H1 (cell line): ENCODE measurements around the gene ORAI1. TPM values are rescaled to one million over a fixed set of nuclear protein-coding genes. Genes with fewer than 3 reads are reported as not detected.
A peak's percentile ranks its signal among the peaks of the same experiment; 100 is the strongest.

Experiments
- CTCF ChIA-PET: fragments of 300-600 bp; sonication (Branson Sonifier 250); formaldehyde crosslinking; loops from one replicate; lab custom pipeline; 2021; ENCODE audit not compliant: partially characterized antibody; lab: Charles Lee
- POLR2A ChIA-PET: fragments of 300-600 bp; sonication (Branson Sonifier 250); formaldehyde crosslinking; loops from one replicate; lab custom pipeline; 2021; ENCODE audit warnings: inconsistent platforms; ENCODE audit not compliant: partially characterized antibody; lab: Charles Lee
- DNase-seq, 2 experiments: peaks; one replicate each; pipeline versions ENCODE4 v3.0.0 to v3.0.0-alpha.2; 2010 to 2022; ENCODE audit warnings: low spot score in 2 of 2, low read depth in 1 of 2, mixed read lengths in 1 of 2
- FAIRE-seq: peaks from 2 replicates; lab custom pipeline; 2011; peaks lifted over from hg19 to GRCh38; lab: Jason Lieb, UNC
- H2AFZ ChIP-seq: 2 replicates; pipeline ENCODE4 v1.8.1; 2012; ENCODE audit warnings: low read length, inconsistent platforms
- H2AK5ac ChIP-seq: 2 replicates; pipeline ENCODE4 v1.6.1; 2013; ENCODE audit warnings: low read depth, low read length
- H2BK120ac ChIP-seq: replicated peaks from 2 replicates; pipeline ENCODE3; 2013; ENCODE audit warnings: low read depth, low read length, inconsistent platforms
- H2BK12ac ChIP-seq: 2 replicates; pipeline ENCODE4 v1.6.1; 2013; ENCODE audit warnings: low read depth, low read length
- H2BK15ac ChIP-seq: 2 replicates; pipeline ENCODE4 v1.6.1; 2013; ENCODE audit warnings: low read length
- H2BK20ac ChIP-seq: 2 replicates; pipeline ENCODE4 v1.6.1; 2013; ENCODE audit warnings: low read length
- H2BK5ac ChIP-seq: 2 replicates; pipeline ENCODE4 v1.6.1; 2013; ENCODE audit warnings: low read depth, low read length
- H3K14ac ChIP-seq: 2 replicates; pipeline ENCODE4 v1.6.1; 2013; ENCODE audit warnings: inconsistent platforms; ENCODE audit not compliant: insufficient read length
- H3K18ac ChIP-seq: 2 replicates; pipeline ENCODE4 v1.6.1; 2013; ENCODE audit warnings: low read length; ENCODE audit errors: extremely low read depth
- H3K23ac ChIP-seq: 2 replicates; pipeline ENCODE4 v1.6.1; 2013; ENCODE audit warnings: inconsistent platforms; ENCODE audit not compliant: insufficient read length
- H3K23me2 ChIP-seq: 2 replicates; pipeline ENCODE4 v1.6.1; 2013; ENCODE audit warnings: low read depth, low read length
- H3K27ac ChIP-seq: 2 replicates; pipeline ENCODE4 v1.6.1; 2011; ENCODE audit warnings: low read depth, low read length, inconsistent platforms
- H3K27me3 ChIP-seq, 4 experiments: replicated peaks in 1 of 4; 1 replicate in 1 of 4; 2 replicates in 3 of 4; pipeline versions ENCODE4 v1.6.1 to v1.8.1; 2011 to 2013; ENCODE audit warnings: low read length in 3 of 4, mild to moderate bottlenecking in 3 of 4, inconsistent platforms in 2 of 4, mixed read lengths in 2 of 4, moderate library complexity in 1 of 4; ENCODE audit not compliant: control insufficient read depth in 3 of 4, insufficient read depth in 3 of 4; ENCODE audit errors: extremely low read depth in 1 of 4
- H3K36me3 ChIP-seq, 4 experiments: 2 replicates each; pipeline versions ENCODE4 v1.6.1 to v1.8.1; 2011 to 2013; ENCODE audit warnings: mild to moderate bottlenecking in 4 of 4, low read length in 3 of 4, moderate library complexity in 2 of 4, control low read depth in 1 of 4, inconsistent platforms in 1 of 4; ENCODE audit not compliant: insufficient read depth in 4 of 4, control insufficient read depth in 2 of 4
- H3K4ac ChIP-seq: replicated peaks from 2 replicates; pipeline ENCODE3; 2013; ENCODE audit warnings: low read length, low read depth, mixed read lengths, inconsistent platforms; ENCODE audit not compliant: insufficient read length
- H3K4me1 ChIP-seq, 4 experiments: replicated peaks in 1 of 4; 1 replicate in 1 of 4; 2 replicates in 3 of 4; pipeline versions ENCODE4 v1.6.1 to v1.8.1; 2011 to 2013; ENCODE audit warnings: low read length in 3 of 4, inconsistent platforms in 2 of 4, mixed read lengths in 1 of 4; ENCODE audit not compliant: insufficient read depth in 4 of 4, control insufficient read depth in 3 of 4
- H3K4me2 ChIP-seq, 2 experiments: 2 replicates each; pipeline versions ENCODE4 v1.6.1 to v1.8.1; 2011 to 2013; ENCODE audit warnings: low read depth in 2 of 2, low read length in 2 of 2, control low read depth in 1 of 2, inconsistent platforms in 1 of 2, mild to moderate bottlenecking in 1 of 2; ENCODE audit not compliant: insufficient read depth in 1 of 2
- H3K4me3 ChIP-seq, 4 experiments: fragments of 200-600, 300-600 bp in 1 of 4; sonication (generic), shearing (Covaris generic), sonication (Bioruptor Twin) in 1 of 4; 2 replicates each; pipeline versions ENCODE4 v1.5.1 to v1.8.1; 2011 to 2016; ENCODE audit warnings: low read length in 4 of 4, low read depth in 3 of 4, control low read depth in 2 of 4, inconsistent platforms in 2 of 4, mild to moderate bottlenecking in 2 of 4, mixed read lengths in 1 of 4, moderate library complexity in 1 of 4; ENCODE audit not compliant: insufficient read depth in 2 of 4; ENCODE audit errors: extremely low read depth in 1 of 4
- H3K56ac ChIP-seq: replicated peaks from 2 replicates; pipeline ENCODE3; 2013; ENCODE audit warnings: low read depth, mild to moderate bottlenecking, mixed read lengths, low read length, inconsistent platforms; ENCODE audit not compliant: insufficient read length
- H3K79me1 ChIP-seq: 2 replicates; pipeline ENCODE4 v1.6.1; 2013; ENCODE audit warnings: low read depth, low read length, control low read depth
- H3K79me2 ChIP-seq, 2 experiments: 2 replicates each; pipeline versions ENCODE4 v1.6.1 to v1.8.1; 2012 to 2013; ENCODE audit warnings: low read length in 2 of 2, mild to moderate bottlenecking in 2 of 2, inconsistent platforms in 1 of 2; ENCODE audit not compliant: insufficient read depth in 2 of 2, control insufficient read depth in 1 of 2
- H3K9ac ChIP-seq, 4 experiments: replicated peaks in 1 of 4; 1 replicate in 1 of 4; 2 replicates in 3 of 4; pipeline versions ENCODE4 v1.6.1 to v1.8.1; 2011 to 2013; ENCODE audit warnings: low read depth in 3 of 4, low read length in 3 of 4, control low read depth in 2 of 4, mild to moderate bottlenecking in 2 of 4, moderate library complexity in 2 of 4, inconsistent platforms in 1 of 4; ENCODE audit errors: extremely low read depth in 1 of 4
- H3K9me3 ChIP-seq, 2 experiments: 2 replicates each; pipeline versions ENCODE4 v1.6.1 to v1.8.1; 2012 to 2013; ENCODE audit warnings: mild to moderate bottlenecking in 2 of 2, moderate library complexity in 2 of 2, control low read depth in 1 of 2, inconsistent platforms in 1 of 2, low read depth in 1 of 2, low read length in 1 of 2, mixed read lengths in 1 of 2; ENCODE audit not compliant: insufficient read depth in 2 of 2
- H4K20me1 ChIP-seq, 2 experiments: replicated peaks in 1 of 2; 2 replicates each; pipeline versions ENCODE3 to v1.8.1; 2011 to 2013; ENCODE audit warnings: inconsistent platforms in 2 of 2, low read length in 2 of 2, mild to moderate bottlenecking in 1 of 2; ENCODE audit not compliant: insufficient read depth in 2 of 2, control insufficient read depth in 1 of 2
- H4K5ac ChIP-seq: 2 replicates; pipeline ENCODE4 v1.6.1; 2013; ENCODE audit warnings: low read length, low read depth, mixed read lengths, inconsistent platforms; ENCODE audit not compliant: insufficient read length
- H4K8ac ChIP-seq: 2 replicates; pipeline ENCODE4 v1.8.0; 2013; ENCODE audit warnings: mild to moderate bottlenecking, moderate library complexity, low read length, inconsistent platforms; ENCODE audit not compliant: insufficient read depth; ENCODE audit errors: extremely low read depth
- H4K91ac ChIP-seq: replicated peaks from 2 replicates; pipeline ENCODE3; 2013; ENCODE audit warnings: low read length, mixed read lengths, inconsistent platforms; ENCODE audit not compliant: insufficient read length
- E2F6 ChIP-seq: IDR thresholded peaks from 2 replicates; pipeline ENCODE4 v1.6.1; 2012; ENCODE audit warnings: inconsistent platforms
- JUND ChIP-seq: IDR thresholded peaks from 2 replicates; pipeline ENCODE4 v1.6.1; 2011; ENCODE audit warnings: mild to moderate bottlenecking, improper control_type of control experiment, low read length
- NANOG ChIP-seq: IDR thresholded peaks from 2 replicates; pipeline ENCODE4 v1.6.1; 2011; ENCODE audit warnings: low read length, low read depth, mild to moderate bottlenecking, inconsistent platforms; ENCODE audit not compliant: insufficient read depth, poor library complexity, severe bottlenecking
- NRF1 ChIP-seq: IDR thresholded peaks from 2 replicates; pipeline ENCODE4 v1.6.1; 2011; ENCODE audit warnings: mild to moderate bottlenecking, low read depth, low read length, improper control_type of control experiment
- POLR2AphosphoS5 ChIP-seq: IDR thresholded peaks from 2 replicates; pipeline ENCODE4 v1.6.1; 2011; ENCODE audit warnings: low read depth, low read length
- SIN3A ChIP-seq, 2 experiments: IDR thresholded peaks in 1 of 2; conservative IDR thresholded peaks in 1 of 2; 2 replicates each; pipeline ENCODE4 v1.6.1; 2011 to 2012; ENCODE audit warnings: low read length in 2 of 2, improper control_type of control experiment in 1 of 2, low read depth in 1 of 2, mild to moderate bottlenecking in 1 of 2
- SP2 ChIP-seq: IDR thresholded peaks from 2 replicates; pipeline ENCODE4 v1.6.1; 2012; ENCODE audit warnings: mild to moderate bottlenecking, low read length, inconsistent platforms
- SRF ChIP-seq: IDR thresholded peaks from 2 replicates; pipeline ENCODE4 v1.6.1; 2011; ENCODE audit warnings: mild to moderate bottlenecking, low read depth, low read length, moderate library complexity
- TAF1 ChIP-seq: IDR thresholded peaks from 2 replicates; pipeline ENCODE4 v1.6.1; 2011; ENCODE audit warnings: mild to moderate bottlenecking, low read depth, low read length
- ZNF274 ChIP-seq: IDR thresholded peaks from 2 replicates; pipeline ENCODE4 v1.7.0; 2012; ENCODE audit warnings: low read length, borderline replicate concordance; ENCODE audit errors: extremely low read depth
- WGBS, 2 experiments: shearing (Covaris generic) in 1 of 2; methylation state at CpG; one replicate each; pipeline versions ENCODE4 v1.1.6 to v1.1.7; 2013 to 2015; ENCODE audit warnings: low lambda C conversion rate in 2 of 2, mixed read lengths in 2 of 2, inconsistent platforms in 1 of 2, low coverage in 1 of 2, missing lambda C conversion rate in 1 of 2; ENCODE audit not compliant: insufficient replicate concordance in 2 of 2, insufficient coverage in 1 of 2, insufficient read length in 1 of 2; ENCODE audit errors: extremely low coverage in 1 of 2, missing lambda C conversion rate in 1 of 2; 5-methylcytosine and 5-hydroxymethylcytosine counted together
- polyA plus RNA-seq, 7 experiments: library from polyadenylated mRNA; depleted of rRNA in 3 of 7; stranded (reverse) in 5 of 7; unstranded in 2 of 7; fragments of >200 nt in 5 of 7; fragments of 200-250 nt in 2 of 7; gene quantifications; 1 replicate in 5 of 7; 2 replicates in 1 of 7; 4 replicates in 1 of 7; pipeline versions ENCODE4 v1.2.1 to v1.2.3, GENCODE V29; 2011 to 2013; ENCODE audit warnings: missing spikeins in 2 of 7, mixed read lengths in 2 of 7
- total RNA-seq: library from RNA; stranded (reverse); fragmentation: NEBNext Ultra II Directional; extraction: Animal tissue kit (Norgen Biotek cat#: 25700); gene quantifications from 2 replicates; pipeline ENCODE4 v1.2.1, GENCODE V29; 2021

Gene ORAI1
- total and polyA plus RNA-seq, 2 of the 8 experiments (the other 6 are each of a cell fraction or from before 2014, with no cell fraction given): 29.9 to 71.5 TPM

GRCh38 chr12:121579981-121580868, 46.1 kb upstream of the ORAI1 start:
- H2BK120ac ChIP-seq: peak overlapping the region; percentile 93
- H3K4me1 ChIP-seq: peaks cover 10 to 30% (median 22%) of the 10 kb centered on the region in 4 experiments
- peaks cover 28% of the 10 kb centered on the region for H3K23me2 ChIP-seq
- peak overlapping the region; percentile 93 to 100 for H3K4me2 ChIP-seq
- H3K18ac ChIP-seq: peak overlapping the region; percentile 73; the same call in 1 of the 2 replicates
- H3K56ac ChIP-seq: peak overlapping the region; percentile 85
- H3K79me2 ChIP-seq: peaks cover 0 to 65% of the 10 kb centered on the region in 2 experiments; a peak in 2 of 4 replicates
- peaks cover 8% of the 10 kb centered on the region for H3K79me1 ChIP-seq
- no peak overlapping the region for H3K14ac ChIP-seq
- no peaks in the 10 kb centered on the region for H3K9me3 ChIP-seq
- WGBS, 2 experiments: 2% methylated on average over 11 of the region's 54 CpGs; no CpG with 5 or more reads in 1 of the 2 experiments
- no peak overlapping the region for H3K23ac ChIP-seq
- 0 out of 2 replicates have a peak overlapping the region, but pooled peaks have one; percentile 61 for H2BK15ac ChIP-seq
- no peak overlapping the region for H2AK5ac ChIP-seq
- CTCF ChIA-PET: interaction anchor here (0.7 to 6.6 kb wide), 13 partner anchors 18 to 231 kb away, joined by 3 to 57 read pairs (median 6); partner anchors contain the start of gene ORAI1
- H3K4me3 ChIP-seq: peak overlapping the region; percentile 78 to 88 (median 84)
- POLR2A ChIA-PET: interaction anchor here (0.6 to 31.0 kb wide), 26 partner anchors 6 to 530 kb away, joined by 3 to 793 read pairs (median 5); partner anchors contain the start of genes MORN3, ORAI1, RNF34 and TMEM120B
- FAIRE-seq (no peak), DNase-seq (peak; percentile 54 to 83)
- H2BK5ac ChIP-seq: peak overlapping the region; percentile 58
- H3K9ac ChIP-seq: peak overlapping the region; percentile 68 to 94 (median 88)
- H3K27me3 ChIP-seq: no peaks in the 10 kb centered on the region
- peak overlapping the region; percentile 12 for H3K4ac ChIP-seq
- H2AFZ ChIP-seq: no peak overlapping the region
- no peaks in the 10 kb centered on the region for H4K20me1 ChIP-seq
- H3K36me3 ChIP-seq: peaks cover 4 to 11% (median 4%) of the 10 kb centered on the region in 4 experiments; a peak in 7 of 8 replicates
- H2BK20ac ChIP-seq: no peak overlapping the region
- peak overlapping the region; percentile 45; the same call in 1 of the 2 replicates for H2BK12ac ChIP-seq
- peak overlapping the region; percentile 76; the same call in 1 of the 2 replicates for H4K8ac ChIP-seq
- peak overlapping the region; percentile 95 for H3K27ac ChIP-seq
- peak overlapping the region; percentile 90 for H4K5ac ChIP-seq
- H4K91ac ChIP-seq: peak overlapping the region; percentile 83
- no peak for TF ChIP-seq SRF
- 0 out of 2 replicates have a peak, but pooled peaks have one; percentile 0 for TF ChIP-seq NRF1
- TF ChIP-seq JUND: no peak
- TF ChIP-seq E2F6: no peak
- TF ChIP-seq TAF1: peak; percentile 73
- TF ChIP-seq SP2: no peak
- TF ChIP-seq POLR2AphosphoS5: peak; percentile 82
- TF ChIP-seq ZNF274: no peak
- no peak; a peak in 1 of 4 replicates for TF ChIP-seq SIN3A (conservative IDR thresholded peaks at IDR 0.05 in 1 of 2, IDR thresholded peaks at IDR 0.05 in 1 of 2; ENCODE audit: low read depth in 1 of 2, low read length in 2 of 2)
- no peak for TF ChIP-seq NANOG
